Endodermal cell (in vitro differentiated cells): ENCODE data around the gene SLC6A8. TPM values are rescaled to one million over a fixed set of nuclear protein-coding genes. Genes with fewer than 3 reads are reported as not detected.

Source experiments
- DNase-seq: peaks from one replicate; pipeline ENCODE4 v3.0.0-alpha.2; 2017
- H3K27ac ChIP-seq: 2 replicates; pipeline ENCODE4 v1.5.1; 2013; ENCODE audit warnings: mild to moderate bottlenecking, low read depth, low read length, moderate library complexity
- H3K27me3 ChIP-seq: 2 replicates; pipeline ENCODE4 v1.6.1; 2013; ENCODE audit warnings: mild to moderate bottlenecking, low read length, moderate library complexity; ENCODE audit not compliant: insufficient read depth, control insufficient read depth, poor library complexity, severe bottlenecking
- H3K36me3 ChIP-seq: 2 replicates; pipeline ENCODE4 v1.7.0; 2013; ENCODE audit warnings: mild to moderate bottlenecking, low read length, moderate library complexity; ENCODE audit not compliant: control insufficient read depth, insufficient read depth
- H3K4me1 ChIP-seq: one replicate; pipeline ENCODE4 v1.7.0; 2013; ENCODE audit warnings: low read length; ENCODE audit not compliant: control insufficient read depth, insufficient read depth
- H3K4me3 ChIP-seq: 2 replicates; pipeline ENCODE4 v1.5.1; 2013; ENCODE audit warnings: mild to moderate bottlenecking, low read length, moderate library complexity
- H3K9ac ChIP-seq: 2 replicates; pipeline ENCODE4 v1.6.1; 2013; ENCODE audit warnings: mild to moderate bottlenecking, low read length, moderate library complexity; ENCODE audit not compliant: poor library complexity, severe bottlenecking; ENCODE audit errors: extremely low read depth
- H3K9me3 ChIP-seq: 2 replicates; pipeline ENCODE4 v1.6.1; 2013; ENCODE audit warnings: mild to moderate bottlenecking, low read length, moderate library complexity; ENCODE audit not compliant: control insufficient read depth
- H3K27ac Mint-ChIP-seq: 2 replicates; pipeline ENCODE4 v1.8.0; 2020; ENCODE audit warnings: mixed read lengths
- H3K27me3 Mint-ChIP-seq: 2 replicates; pipeline ENCODE4 v1.8.0; 2021; ENCODE audit warnings: mild to moderate bottlenecking, mixed read lengths; ENCODE audit not compliant: insufficient read depth
- H3K36me3 Mint-ChIP-seq: 2 replicates; pipeline ENCODE4 v1.8.0; 2020; ENCODE audit warnings: low read depth, mixed read lengths
- H3K4me1 Mint-ChIP-seq: 2 replicates; pipeline ENCODE4 v1.8.0; 2020; ENCODE audit warnings: mixed read lengths
- H3K4me3 Mint-ChIP-seq: 2 replicates; pipeline ENCODE4 v1.8.0; 2020; ENCODE audit warnings: mild to moderate bottlenecking, moderate library complexity, mixed read lengths
- H3K9me3 Mint-ChIP-seq: 2 replicates; pipeline ENCODE4 v1.8.0; 2020; ENCODE audit warnings: mild to moderate bottlenecking, mixed read lengths
- CTCF ChIP-seq: fragments of 200-600 bp; sonication (generic); conservative IDR thresholded peaks from 2 replicates; pipeline ENCODE4 v1.5.0; 2021; ENCODE audit warnings: antibody characterized with exemption, mild to moderate bottlenecking
- WGBS, 2 experiments: methylation state at CpG; one replicate each; pipeline versions ENCODE4 v1.1.5 to v1.1.7; 2013; ENCODE audit warnings: missing lambda C conversion rate in 2 of 2, mixed read lengths in 1 of 2; ENCODE audit not compliant: insufficient coverage in 1 of 2, insufficient read length in 1 of 2; 5-methylcytosine and 5-hydroxymethylcytosine counted together
- total RNA-seq, 2 donors: library from RNA; stranded (reverse); fragmentation: NEBNext Ultra II Directional in 1 of 2; extraction: Animal tissue kit (Norgen Biotek cat#: 25700) in 1 of 2; gene quantifications; 2 replicates in 1 of 2; 3 replicates in 1 of 2; pipeline ENCODE4 v1.2.1, GENCODE V29; 2021

The SLC6A8 gene
- total RNA-seq, 2 donors from 2014 or later, result 57.6 to 121 TPM

GRCh38 chrX:153668423-153669173 lies 19.1 kb upstream of the SLC6A8 start:
- Histone ChIP-seq H3K9ac (no peak overlapping the region), H3K36me3 (no peaks in the 10 kb centered on the region), H3K9me3 (no peaks in the 10 kb centered on the region), H3K27me3 (peaks cover 4% of the 10 kb centered on the region), H3K4me1 (no peaks in the 10 kb centered on the region), H3K27ac (no peak overlapping the region), H3K4me3 (no peak overlapping the region)
- no peak overlapping the region for H3K4me3 Mint-ChIP-seq
- TF ChIP-seq CTCF, result no peak
- H3K27me3 Mint-ChIP-seq, result peaks cover 44% of the 10 kb centered on the region
- H3K9me3 Mint-ChIP-seq, result peaks cover 68% of the 10 kb centered on the region
- H3K4me1 Mint-ChIP-seq, result no peaks in the 10 kb centered on the region
- H3K36me3 Mint-ChIP-seq, result no peaks in the 10 kb centered on the region
- 81% methylated on average over 8 of the region's 11 CpGs; no CpG with 5 or more reads in 1 of the 2 experiments for WGBS, 2 experiments
- DNase-seq, result no peak
- H3K27ac Mint-ChIP-seq, result no peak overlapping the region

- peaks cover 3% of the 10 kb centered on the region for H3K4me1 Mint-ChIP-seq
- H3K9me3 Mint-ChIP-seq, result peaks cover 71% of the 10 kb centered on the region
- WGBS, 2 experiments, result 76% methylated on average over 15 of the region's 17 CpGs; no CpG with 5 or more reads in 1 of the 2 experiments
Observed at GRCh38 chrX:153669174-153669890, 18.4 kb upstream of the SLC6A8 start.

More at GRCh38 chrX:153669174-153669890, 18.4 kb upstream of the SLC6A8 start:
- no peak overlapping the region for H3K27ac ChIP-seq
- Mint-ChIP-seq H3K4me3 (no peak overlapping the region), H3K27ac (no peak overlapping the region), H3K36me3 (no peaks in the 10 kb centered on the region), H3K27me3 (peaks cover 46% of the 10 kb centered on the region)
- H3K9ac ChIP-seq, result no peak overlapping the region
- no peak overlapping the region for H3K4me3 ChIP-seq
- no peaks in the 10 kb centered on the region for H3K4me1 ChIP-seq
- peak; percentile 91 for TF ChIP-seq CTCF
- H3K36me3 ChIP-seq, result no peaks in the 10 kb centered on the region
- no peaks in the 10 kb centered on the region for H3K9me3 ChIP-seq
- peak; percentile 77 for DNase-seq
- peaks cover 3% of the 10 kb centered on the region for H3K27me3 ChIP-seq
